Kidney (tissue), 14 donors: ENCODE data around the gene HCN4. TPM values are rescaled to one million over a fixed set of nuclear protein-coding genes. Genes with fewer than 3 reads are reported as not detected.

ENCODE experiments used
- DNase-seq, 5 donors: peaks; one replicate each; pipeline ENCODE4 v3.0.0-alpha.2; 2013 to 2020
- FAIRE-seq: peaks from 2 replicates; lab custom pipeline; 2012; peaks lifted over from hg19 to GRCh38; lab: Jason Lieb, UNC
- H3K27ac ChIP-seq, 2 donors: one replicate each; pipeline ENCODE4 v1.7.0; 2013; ENCODE audit warnings: low read depth in 2 of 2, low read length in 2 of 2, inconsistent platforms in 1 of 2
- H3K27me3 ChIP-seq: one replicate; pipeline ENCODE4 v1.7.1; 2013; ENCODE audit warnings: low read length, inconsistent platforms; ENCODE audit not compliant: control insufficient read depth, insufficient read depth
- H3K36me3 ChIP-seq, 3 donors: one replicate each; pipeline versions ENCODE4 v1.7.0 to v1.7.1; 2013; ENCODE audit warnings: low read length in 3 of 3, control low read depth in 1 of 3, inconsistent platforms in 1 of 3; ENCODE audit not compliant: insufficient read depth in 3 of 3, control insufficient read depth in 2 of 3
- H3K4me1 ChIP-seq, 3 donors: one replicate each; pipeline versions ENCODE4 v1.7.0 to v1.7.1; 2013; ENCODE audit warnings: low read length in 3 of 3, inconsistent platforms in 1 of 3, low read depth in 1 of 3; ENCODE audit not compliant: control insufficient read depth in 2 of 3, insufficient read depth in 2 of 3
- H3K4me3 ChIP-seq, 3 donors: one replicate each; pipeline versions ENCODE4 v1.7.0 to v1.8.1; 2013; ENCODE audit warnings: low read length in 3 of 3, control low read depth in 1 of 3, inconsistent platforms in 1 of 3
- H3K9ac ChIP-seq, 3 donors: one replicate each; pipeline versions ENCODE4 v1.7.0 to v1.7.1; 2013; ENCODE audit warnings: low read length in 3 of 3, control low read depth in 1 of 3, inconsistent platforms in 1 of 3
- H3K9me3 ChIP-seq, 3 donors: one replicate each; pipeline versions ENCODE4 v1.7.0 to v1.7.1; 2013; ENCODE audit warnings: low read length in 3 of 3, control low read depth in 1 of 3, inconsistent platforms in 1 of 3; ENCODE audit not compliant: control insufficient read depth in 2 of 3, insufficient read depth in 1 of 3
- CTCF ChIP-seq: IDR thresholded peaks from 3 replicates; pipeline ENCODE4 v1.5.1; 2012; ENCODE audit warnings: mild to moderate bottlenecking, moderate library complexity, borderline replicate concordance; ENCODE audit not compliant: insufficient read depth; ENCODE audit errors: extremely low read depth
- intact Hi-C: fragments of 100-400 bp; cut with DNase I; formaldehyde crosslinking; loops from one replicate; pipeline ENCODE4 v1.11.1; 2022
- polyA plus RNA-seq: library from polyadenylated mRNA; stranded (reverse); fragments of 350-450 nt; fragmentation: Illumina TruSeq; extraction: RNeasy Lipid Tissue Mini Kit (QIAGEN cat#74804); gene quantifications from one replicate; pipeline ENCODE4 v1.2.3, GENCODE V29; 2014; ENCODE audit warnings: low read depth, low replicate concordance; ENCODE audit not compliant: insufficient read depth
- total RNA-seq: library from RNA; stranded (reverse); fragmentation: NEBNext Ultra II Directional; extraction: Animal tissue kit (Norgen Biotek cat#: 25700); gene quantifications from one replicate; pipeline ENCODE4 v1.2.1, GENCODE V29; 2021
- donor health status: control.
- donor health status: control.
- donor health status: control.
- donor health status: control.
- donor health status: control.
- donor health status: DM: yes; HTN: yes; CAD: no.
- donor health status: Normal renal cell carcinoma (clear cell type).

HCN4 gene
- total and polyA plus RNA-seq, 2 donors from 2014 or later: 0.15 to 0.50 TPM

DNA sequence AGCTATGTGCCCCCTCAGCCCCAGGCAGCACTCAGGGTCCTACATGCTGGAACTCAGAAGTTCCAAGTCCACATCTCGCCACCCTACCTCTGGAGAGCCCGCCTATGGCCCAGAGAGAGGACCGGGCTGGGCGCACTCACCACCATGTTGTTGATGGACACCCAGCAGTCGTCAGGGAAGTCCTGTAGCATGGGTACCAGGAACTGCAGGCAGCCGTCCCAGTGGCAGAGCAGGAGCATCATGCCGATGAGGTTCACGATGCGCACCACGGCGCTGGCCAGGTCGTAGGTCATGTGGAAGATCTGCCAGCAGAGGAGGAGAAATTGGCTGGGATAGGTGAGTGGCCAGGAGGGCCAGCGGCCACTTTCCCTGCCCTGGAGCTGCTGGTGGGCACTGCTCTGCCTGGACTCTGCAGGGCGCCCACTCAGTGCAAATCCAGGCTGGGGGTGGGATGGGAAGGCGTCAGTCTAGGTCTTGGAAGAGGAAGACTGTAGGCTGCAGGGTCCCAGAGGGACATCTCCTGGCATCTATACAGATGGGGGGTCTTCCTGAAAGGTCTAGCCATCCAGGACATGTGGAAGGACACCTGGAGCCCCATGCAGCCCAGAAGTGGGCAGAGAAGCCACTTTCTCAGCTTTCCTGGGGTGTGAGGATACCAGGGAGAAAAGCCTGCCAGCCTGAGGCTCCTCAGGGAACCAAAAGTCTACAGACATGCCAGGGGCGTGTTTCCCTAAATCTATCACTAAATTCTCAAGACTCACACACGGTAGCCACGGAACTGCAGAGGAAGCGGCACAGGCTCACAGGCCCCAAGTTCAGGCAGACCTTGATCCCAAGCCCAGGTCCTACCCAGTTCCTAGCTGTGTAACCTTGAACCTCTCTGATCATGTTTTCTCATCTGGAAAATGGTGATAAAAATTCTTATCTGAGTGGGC, 36.5 kb downstream of the HCN4 start:
- H3K36me3 ChIP-seq: no peaks in the 10 kb centered on the region
- H3K4me1 ChIP-seq: no peaks in the 10 kb centered on the region
- no peak for TF ChIP-seq CTCF
- no peak overlapping the region for H3K9ac ChIP-seq
- H3K27ac ChIP-seq: no peak overlapping the region
- H3K4me3 ChIP-seq: no peak overlapping the region
- DNase-seq (peak in 1 of 5 donors; percentile 52), FAIRE-seq (no peak)
- H3K27me3 ChIP-seq: no peaks in the 10 kb centered on the region
- intact Hi-C loops: no loop called here
- no peaks in the 10 kb centered on the region for H3K9me3 ChIP-seq

DNA sequence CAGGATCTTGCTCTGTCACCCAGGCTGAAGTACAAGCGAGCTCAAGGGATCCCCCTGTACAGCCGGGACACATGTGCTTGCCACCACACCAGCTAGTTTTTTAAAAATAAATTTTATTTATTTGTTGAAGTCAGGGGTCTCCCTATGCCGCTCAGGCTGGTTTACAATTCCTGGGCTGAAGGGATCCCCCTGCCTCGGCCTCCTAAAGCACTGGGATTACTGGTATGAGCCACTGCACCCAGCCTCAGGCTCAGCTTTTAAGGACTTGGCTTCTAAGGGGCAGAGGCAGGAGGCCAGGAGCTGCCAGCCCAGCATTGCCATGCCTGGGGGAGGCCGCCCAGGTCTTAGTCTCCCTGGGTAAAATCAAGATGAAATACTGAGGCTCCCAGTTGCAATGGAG, 37.3 kb downstream of the HCN4 start:
- Histone ChIP-seq H3K9ac (no peak overlapping the region), H3K27me3 (no peaks in the 10 kb centered on the region), H3K27ac (no peak overlapping the region), H3K9me3 (no peaks in the 10 kb centered on the region), H3K36me3 (no peaks in the 10 kb centered on the region), H3K4me1 (no peaks in the 10 kb centered on the region), H3K4me3 (no peak overlapping the region)
- DNase-seq (peak in 1 of 5 donors; percentile 14), FAIRE-seq (no peak)
- intact Hi-C loops: no loop called here
- TF ChIP-seq CTCF: no peak

- DNase-seq (peak in 1 of 5 donors; percentile 39), FAIRE-seq (no peak)
- no peaks in the 10 kb centered on the region for H3K36me3 ChIP-seq
- H3K9ac ChIP-seq: no peak overlapping the region
- no peaks in the 10 kb centered on the region for H3K4me1 ChIP-seq
- H3K27me3 ChIP-seq: no peaks in the 10 kb centered on the region
- H3K27ac ChIP-seq: no peak overlapping the region
- intact Hi-C loops: no loop called here
- H3K9me3 ChIP-seq: no peaks in the 10 kb centered on the region
- TF ChIP-seq CTCF: no peak
- no peak overlapping the region for H3K4me3 ChIP-seq
These were observed 38.3 kb downstream of the HCN4 start for GRCh38 chr15:73330206-73331051.
